Fibroblast of lung (primary cell): ENCODE data around the gene RFX2. TPM values are rescaled to one million over a fixed set of nuclear protein-coding genes. Genes with fewer than 3 reads are reported as not detected.

Experiments
- DNase-seq, 2 donors: peaks; one replicate each; pipeline versions ENCODE4 v3.0.0 to v3.0.0-alpha.2; 2010; ENCODE audit warnings: low read depth in 2 of 2
- H2AFZ ChIP-seq: 2 replicates; pipeline ENCODE4 v1.5.1; 2012; ENCODE audit warnings: low read length, control low read depth, inconsistent platforms
- H3K27ac ChIP-seq: 2 replicates; pipeline ENCODE4 v1.5.1; 2011; ENCODE audit warnings: low read length, control low read depth; ENCODE audit not compliant: insufficient read depth
- H3K27me3 ChIP-seq: 2 replicates; pipeline ENCODE4 v1.5.1; 2011; ENCODE audit warnings: mild to moderate bottlenecking, low read length; ENCODE audit not compliant: control insufficient read depth, insufficient read depth
- H3K36me3 ChIP-seq: 2 replicates; pipeline ENCODE4 v1.5.1; 2011; ENCODE audit warnings: low read length; ENCODE audit not compliant: control insufficient read depth, insufficient read depth
- H3K4me1 ChIP-seq: 2 replicates; pipeline ENCODE4 v1.5.1; 2011; ENCODE audit warnings: low read length; ENCODE audit not compliant: control insufficient read depth, insufficient read depth; ENCODE audit errors: extremely low read depth
- H3K4me2 ChIP-seq: 2 replicates; pipeline ENCODE4 v1.5.1; 2011; ENCODE audit warnings: low read length, control low read depth; ENCODE audit not compliant: insufficient read depth; ENCODE audit errors: extremely low read depth
- H3K4me3 ChIP-seq, 4 experiments: fragments of 200-600 bp in 1 of 4; sonication (generic) in 1 of 4; replicated peaks in 1 of 4; 2 replicates each; pipeline ENCODE4 v1.5.1; 2011 to 2016; ENCODE audit warnings: low read length in 4 of 4, low read depth in 3 of 4, mild to moderate bottlenecking in 3 of 4, control low read depth in 2 of 4, inconsistent platforms in 1 of 4, mixed read lengths in 1 of 4; ENCODE audit not compliant: insufficient read depth in 1 of 4; ENCODE audit errors: control extremely low read depth in 1 of 4
- H3K79me2 ChIP-seq: 2 replicates; pipeline ENCODE4 v1.5.1; 2012; ENCODE audit warnings: mild to moderate bottlenecking, low read length, inconsistent platforms; ENCODE audit not compliant: control insufficient read depth, insufficient read depth
- H3K9ac ChIP-seq: 2 replicates; pipeline ENCODE4 v1.5.1; 2011; ENCODE audit warnings: mild to moderate bottlenecking, low read length, control low read depth; ENCODE audit not compliant: insufficient read depth
- H3K9me3 ChIP-seq: 2 replicates; pipeline ENCODE4 v1.5.1; 2012; ENCODE audit warnings: low read depth, low read length; ENCODE audit not compliant: control insufficient read depth, insufficient read depth
- H4K20me1 ChIP-seq: 2 replicates; pipeline ENCODE4 v1.5.1; 2011; ENCODE audit warnings: low read length; ENCODE audit not compliant: control insufficient read depth, insufficient read depth; ENCODE audit errors: extremely low read depth
- EZH2 ChIP-seq: IDR thresholded peaks from 2 replicates; pipeline ENCODE4 v1.5.1; 2012; ENCODE audit warnings: low read length, control low read depth, mild to moderate bottlenecking; ENCODE audit errors: missing control alignments
- polyA plus RNA-seq, 2 donors: library from polyadenylated mRNA; depleted of rRNA in 1 of 2; stranded (reverse) in 1 of 2; unstranded in 1 of 2; fragments of >200 nt; gene quantifications; 2 replicates each; pipeline ENCODE4 v1.2.1, GENCODE V29; 2011 to 2012; ENCODE audit warnings: missing spikeins in 1 of 2
- total RNA-seq: library from RNA; depleted of rRNA; stranded (reverse); fragments of >200 nt; gene quantifications from 2 replicates; pipeline ENCODE4 v1.2.1, GENCODE V29; 2014
- TF ChIP-seq, protein P1 (sequence below), 2 donors: IDR thresholded peaks in 1 of 2; conservative IDR thresholded peaks in 1 of 2; 1 replicate in 1 of 2; 2 replicates in 1 of 2; pipeline ENCODE4 v1.5.1; 2011 to 2012; ENCODE audit warnings: low read length in 2 of 2, control low read depth in 1 of 2, inconsistent platforms in 1 of 2, low read depth in 1 of 2, mild to moderate bottlenecking in 1 of 2

Gene RFX2
- total and polyA plus RNA-seq, 2 donors (not counting 1 experiment from before 2014, with no cell fraction given): 2.5 to 9.6 TPM

GRCh38 chr19:5971714-5972354 lies 138.5 kb downstream of the RFX2 start:
- Histone ChIP-seq H3K27me3 (no peaks in the 10 kb centered on the region), H2AFZ (no peak overlapping the region), H4K20me1 (no peaks in the 10 kb centered on the region), H3K9me3 (no peaks in the 10 kb centered on the region), H3K79me2 (peaks cover 94% of the 10 kb centered on the region), H3K9ac (no peak overlapping the region), H3K4me1 (peaks cover 35% of the 10 kb centered on the region), H3K27ac (no peak overlapping the region), H3K4me3 (no peak overlapping the region), H3K36me3 (peaks cover 7% of the 10 kb centered on the region), H3K4me2 (no peak overlapping the region)
- no peak for TF ChIP-seq EZH2
- TF ChIP-seq, protein P1, sequence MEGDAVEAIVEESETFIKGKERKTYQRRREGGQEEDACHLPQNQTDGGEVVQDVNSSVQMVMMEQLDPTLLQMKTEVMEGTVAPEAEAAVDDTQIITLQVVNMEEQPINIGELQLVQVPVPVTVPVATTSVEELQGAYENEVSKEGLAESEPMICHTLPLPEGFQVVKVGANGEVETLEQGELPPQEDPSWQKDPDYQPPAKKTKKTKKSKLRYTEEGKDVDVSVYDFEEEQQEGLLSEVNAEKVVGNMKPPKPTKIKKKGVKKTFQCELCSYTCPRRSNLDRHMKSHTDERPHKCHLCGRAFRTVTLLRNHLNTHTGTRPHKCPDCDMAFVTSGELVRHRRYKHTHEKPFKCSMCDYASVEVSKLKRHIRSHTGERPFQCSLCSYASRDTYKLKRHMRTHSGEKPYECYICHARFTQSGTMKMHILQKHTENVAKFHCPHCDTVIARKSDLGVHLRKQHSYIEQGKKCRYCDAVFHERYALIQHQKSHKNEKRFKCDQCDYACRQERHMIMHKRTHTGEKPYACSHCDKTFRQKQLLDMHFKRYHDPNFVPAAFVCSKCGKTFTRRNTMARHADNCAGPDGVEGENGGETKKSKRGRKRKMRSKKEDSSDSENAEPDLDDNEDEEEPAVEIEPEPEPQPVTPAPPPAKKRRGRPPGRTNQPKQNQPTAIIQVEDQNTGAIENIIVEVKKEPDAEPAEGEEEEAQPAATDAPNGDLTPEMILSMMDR (conservative IDR thresholded peaks at IDR 0.05 in 1 of 2, IDR thresholded peaks at IDR 0.05 in 1 of 2; ENCODE audit: low read depth in 1 of 2, low read length in 2 of 2): no peak
- DNase-seq: no peak

DNA sequence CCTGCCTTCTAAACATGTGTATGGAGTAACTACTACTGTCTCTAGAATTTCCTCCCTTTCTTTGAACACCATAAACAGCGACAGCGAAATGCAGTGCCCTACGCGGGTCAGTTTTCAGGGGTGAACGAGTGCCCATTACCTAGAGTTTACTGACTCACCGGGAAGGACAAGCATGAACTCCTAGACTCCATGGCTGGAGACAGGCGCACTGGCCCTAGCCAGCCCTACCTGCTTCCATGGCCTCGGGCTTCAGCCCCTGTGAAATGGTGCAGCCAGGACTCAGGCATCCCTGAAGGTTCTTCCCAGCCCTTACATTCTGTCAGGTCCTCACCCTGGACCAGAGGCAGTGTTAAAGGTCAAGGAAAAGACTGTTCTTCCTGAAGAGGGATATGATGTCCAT lies 140.8 kb downstream of the RFX2 start:
- no peaks in the 10 kb centered on the region for H3K27me3 ChIP-seq
- no peak overlapping the region for H3K9ac ChIP-seq
- H2AFZ ChIP-seq: no peak overlapping the region
- H3K4me2 ChIP-seq: no peak overlapping the region
- H3K27ac ChIP-seq: no peak overlapping the region
- TF ChIP-seq EZH2: no peak
- TF ChIP-seq, protein P1 (conservative IDR thresholded peaks at IDR 0.05 in 1 of 2, IDR thresholded peaks at IDR 0.05 in 1 of 2; ENCODE audit: low read depth in 1 of 2, low read length in 2 of 2): no peak
- H4K20me1 ChIP-seq: no peaks in the 10 kb centered on the region
- H3K9me3 ChIP-seq: no peaks in the 10 kb centered on the region
- H3K79me2 ChIP-seq: peaks cover 88% of the 10 kb centered on the region
- peaks cover 7% of the 10 kb centered on the region for H3K36me3 ChIP-seq
- H3K4me3 ChIP-seq: no peak overlapping the region
- peaks cover 35% of the 10 kb centered on the region for H3K4me1 ChIP-seq
- no peak for DNase-seq

- H3K4me2 ChIP-seq: no peak overlapping the region
These were observed 141.6 kb downstream of the RFX2 start for GRCh38 chr19:5968431-5969373.

More at GRCh38 chr19:5968431-5969373, 141.6 kb downstream of the RFX2 start:
- TF ChIP-seq, protein P1 (conservative IDR thresholded peaks at IDR 0.05 in 1 of 2, IDR thresholded peaks at IDR 0.05 in 1 of 2; ENCODE audit: low read depth in 1 of 2, low read length in 2 of 2): no peak
- no peak for TF ChIP-seq EZH2
- Histone ChIP-seq H3K4me3 (no peak overlapping the region), H3K4me1 (peaks cover 34% of the 10 kb centered on the region), H3K36me3 (peaks cover 5% of the 10 kb centered on the region), H4K20me1 (no peaks in the 10 kb centered on the region), H3K9ac (no peak overlapping the region), H3K27ac (peak overlapping the region; percentile 8), H3K9me3 (no peaks in the 10 kb centered on the region), H2AFZ (no peak overlapping the region), H3K79me2 (peaks cover 88% of the 10 kb centered on the region), H3K27me3 (no peaks in the 10 kb centered on the region)
- peak in 1 of 2 donors; percentile 36 for DNase-seq
